ENCODE measurements around the gene SIRT1.

GRCh38 chr10:67852761-67853160, 31.7 kb upstream of the SIRT1 start:
- TF ChIP-seq CTCF (conservative IDR thresholded peaks at IDR 0.05; ENCODE audit: low read depth, low read length) = no peak
- no peak for TF ChIP-seq POLR2A (IDR thresholded peaks at IDR 0.05; ENCODE audit: low read depth, low read length)
- TF ChIP-seq, protein P1, sequence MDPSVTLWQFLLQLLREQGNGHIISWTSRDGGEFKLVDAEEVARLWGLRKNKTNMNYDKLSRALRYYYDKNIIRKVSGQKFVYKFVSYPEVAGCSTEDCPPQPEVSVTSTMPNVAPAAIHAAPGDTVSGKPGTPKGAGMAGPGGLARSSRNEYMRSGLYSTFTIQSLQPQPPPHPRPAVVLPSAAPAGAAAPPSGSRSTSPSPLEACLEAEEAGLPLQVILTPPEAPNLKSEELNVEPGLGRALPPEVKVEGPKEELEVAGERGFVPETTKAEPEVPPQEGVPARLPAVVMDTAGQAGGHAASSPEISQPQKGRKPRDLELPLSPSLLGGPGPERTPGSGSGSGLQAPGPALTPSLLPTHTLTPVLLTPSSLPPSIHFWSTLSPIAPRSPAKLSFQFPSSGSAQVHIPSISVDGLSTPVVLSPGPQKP (IDR thresholded peaks at IDR 0.05; ENCODE audit: borderline replicate concordance, low read depth, low read length) = no peak
- no peak for TF ChIP-seq FOS (IDR thresholded peaks at IDR 0.05; ENCODE audit: low read depth, low read length)
- TF ChIP-seq, protein P2, sequence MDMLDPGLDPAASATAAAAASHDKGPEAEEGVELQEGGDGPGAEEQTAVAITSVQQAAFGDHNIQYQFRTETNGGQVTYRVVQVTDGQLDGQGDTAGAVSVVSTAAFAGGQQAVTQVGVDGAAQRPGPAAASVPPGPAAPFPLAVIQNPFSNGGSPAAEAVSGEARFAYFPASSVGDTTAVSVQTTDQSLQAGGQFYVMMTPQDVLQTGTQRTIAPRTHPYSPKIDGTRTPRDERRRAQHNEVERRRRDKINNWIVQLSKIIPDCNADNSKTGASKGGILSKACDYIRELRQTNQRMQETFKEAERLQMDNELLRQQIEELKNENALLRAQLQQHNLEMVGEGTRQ (IDR thresholded peaks at IDR 0.05; ENCODE audit: low read depth, low read length) = no peak
- TF ChIP-seq MXI1 (IDR thresholded peaks at IDR 0.05; ENCODE audit: borderline replicate concordance, low read depth, low read length) = no peak
- no peak for TF ChIP-seq BHLHE40 (IDR thresholded peaks at IDR 0.05; ENCODE audit: low read depth, low read length)
